Stimulated activated CD4-positive, alpha-beta T cell treated with anti-CD3 and anti-CD28 coated beads, Interleukin-1b, Interleukin-23, amount 100 ng/mL, for 24 hours (primary cell): ENCODE measurements around the gene WASF3.
A peak's percentile ranks its signal among the peaks of the same experiment; 100 is the strongest.

ENCODE experiments used
- DNase-seq, 4 experiments: peaks; one replicate each; pipeline ENCODE4 v3.0.0-alpha.2; 2020; ENCODE audit warnings: low read depth in 4 of 4, low spot score in 1 of 4

Gene WASF3

DNA sequence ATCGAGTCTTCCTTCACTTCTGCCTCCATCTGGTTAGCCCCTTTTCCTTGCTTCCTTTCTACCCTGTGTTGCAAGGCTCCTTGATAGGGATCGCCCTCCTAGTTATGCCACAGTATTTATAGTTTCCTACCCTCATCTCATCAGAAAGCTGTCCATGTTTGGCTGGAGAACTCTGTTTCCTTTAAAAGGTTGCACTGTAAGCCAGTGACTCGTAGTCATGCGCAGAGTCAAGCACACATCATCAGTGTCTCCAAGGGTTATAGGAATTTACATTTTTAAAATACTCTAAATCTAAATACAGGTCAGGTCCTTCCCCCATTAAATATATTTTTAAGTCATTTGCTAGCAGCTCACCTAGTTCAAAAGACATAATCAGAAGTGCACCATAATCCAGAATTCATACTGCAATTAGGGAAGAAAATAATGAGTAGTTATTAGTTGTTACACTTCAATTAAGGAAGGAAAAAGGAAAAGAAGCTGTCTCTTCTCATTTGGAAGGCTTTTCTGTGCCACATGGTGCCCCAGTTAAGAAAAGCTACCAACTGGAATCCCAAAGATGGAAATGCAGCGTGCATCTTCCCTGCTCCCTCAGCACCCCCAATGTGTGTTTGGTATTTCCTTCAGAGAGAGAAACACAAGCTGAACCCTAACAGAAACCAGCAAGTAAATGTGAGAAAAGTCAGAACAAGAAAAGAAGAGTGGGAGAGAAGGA lies 122.1 kb downstream of the WASF3 start:
- no peak for DNase-seq

DNA sequence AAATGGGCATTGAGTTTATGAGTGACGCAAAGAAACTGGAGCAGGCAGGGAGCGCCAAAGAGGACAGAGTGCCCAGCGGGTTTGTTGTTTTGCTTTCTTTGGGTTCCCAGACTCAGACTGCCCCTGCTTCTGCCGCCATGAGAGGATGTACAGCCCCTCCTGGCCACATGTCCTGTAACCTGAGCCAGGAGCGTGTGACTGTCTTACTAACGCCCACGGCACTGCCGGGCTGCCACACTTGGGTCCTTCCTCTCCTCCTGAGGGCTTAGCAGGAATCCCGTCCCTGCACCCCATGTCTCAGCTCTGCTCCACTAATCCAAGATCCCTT lies 122.6 kb downstream of the WASF3 start:
- no peak for DNase-seq

DNA sequence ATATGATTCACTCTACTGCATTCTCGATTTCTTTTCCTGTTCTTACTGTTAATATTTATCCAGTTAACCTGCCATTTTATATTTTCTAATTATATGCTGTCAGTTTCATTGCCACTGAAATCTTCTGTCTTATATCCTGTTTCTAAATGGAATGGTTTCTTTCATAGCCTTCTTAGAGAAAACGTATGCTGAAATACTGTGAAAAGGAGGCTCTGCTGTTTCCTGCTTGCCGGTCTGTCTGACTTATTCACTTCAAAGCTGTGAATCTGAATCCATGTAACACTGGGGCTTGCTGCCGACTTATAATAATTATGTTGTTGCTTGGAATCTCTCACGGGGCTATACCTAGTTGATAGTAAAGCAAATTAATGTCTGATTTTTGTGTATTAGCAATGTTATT lies 123.1 kb downstream of the WASF3 start:
- no peak for DNase-seq

- no peak for DNase-seq
These were observed 123.6 kb downstream of the WASF3 start for GRCh38 chr13:26681036-26681435.

GRCh38 chr13:26682606-26683005 lies 125.1 kb downstream of the WASF3 start:
- DNase-seq: no peak

DNA sequence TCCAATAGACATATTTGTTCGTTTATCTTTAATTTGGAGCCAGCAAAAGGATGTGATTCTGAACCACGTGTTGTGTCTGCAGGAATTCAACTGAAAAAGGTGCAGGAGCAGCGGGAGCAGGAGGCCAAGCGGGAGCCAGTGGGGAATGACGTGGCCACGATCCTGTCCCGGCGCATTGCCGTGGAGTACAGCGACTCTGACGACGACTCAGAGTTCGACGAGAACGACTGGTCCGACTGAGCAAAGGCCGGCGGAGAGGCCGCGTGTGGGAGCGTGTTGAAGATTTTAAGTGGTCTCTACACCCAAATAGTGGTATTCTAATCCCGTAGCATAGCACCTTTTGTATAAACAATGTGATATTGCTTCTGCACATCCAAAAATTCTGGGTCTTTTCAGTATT lies 128.1 kb downstream of the WASF3 start:
- no peak for DNase-seq

- DNase-seq: no peak
These were observed 128.8 kb downstream of the WASF3 start for GRCh38 chr13:26686285-26686684.

DNA sequence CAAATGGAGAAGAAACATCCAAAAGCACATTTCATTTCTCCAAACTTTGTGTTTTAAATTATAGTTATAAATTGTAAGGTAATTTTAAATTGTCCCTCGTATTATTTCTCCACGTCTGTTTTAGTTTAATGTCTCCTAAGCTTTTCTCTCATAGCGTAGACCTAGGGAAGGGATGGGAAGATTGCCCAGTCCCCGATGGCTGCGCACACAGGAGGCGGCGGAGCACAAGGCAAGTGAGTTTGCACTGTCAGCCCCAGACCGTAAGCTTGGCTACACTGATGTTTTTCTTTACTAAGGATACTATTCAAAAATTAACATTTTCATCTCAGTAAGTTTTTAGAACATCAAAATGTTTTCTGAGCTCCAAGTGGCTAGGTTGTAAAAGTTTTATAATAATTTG lies 130.8 kb downstream of the WASF3 start:
- DNase-seq: no peak

DNA sequence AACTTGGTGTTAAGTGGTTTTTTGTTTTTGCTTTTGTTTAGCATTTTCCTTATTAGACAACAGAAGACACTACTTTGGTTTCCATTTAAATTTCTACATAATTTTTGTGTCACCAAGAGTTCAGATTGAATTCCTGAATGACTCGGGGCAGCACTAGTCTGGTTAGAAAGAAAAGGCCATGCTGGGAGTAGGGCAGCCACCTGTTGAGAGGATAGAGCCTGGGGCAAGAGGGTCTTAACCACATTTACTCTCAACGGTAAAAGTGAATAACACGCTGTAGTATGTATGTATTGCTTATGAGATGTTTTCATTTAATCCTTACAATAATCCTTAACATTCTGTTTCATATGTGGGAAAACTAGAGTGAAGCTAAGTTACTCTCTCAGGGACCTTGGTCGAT lies 131.5 kb downstream of the WASF3 start:
- no peak for DNase-seq

DNA sequence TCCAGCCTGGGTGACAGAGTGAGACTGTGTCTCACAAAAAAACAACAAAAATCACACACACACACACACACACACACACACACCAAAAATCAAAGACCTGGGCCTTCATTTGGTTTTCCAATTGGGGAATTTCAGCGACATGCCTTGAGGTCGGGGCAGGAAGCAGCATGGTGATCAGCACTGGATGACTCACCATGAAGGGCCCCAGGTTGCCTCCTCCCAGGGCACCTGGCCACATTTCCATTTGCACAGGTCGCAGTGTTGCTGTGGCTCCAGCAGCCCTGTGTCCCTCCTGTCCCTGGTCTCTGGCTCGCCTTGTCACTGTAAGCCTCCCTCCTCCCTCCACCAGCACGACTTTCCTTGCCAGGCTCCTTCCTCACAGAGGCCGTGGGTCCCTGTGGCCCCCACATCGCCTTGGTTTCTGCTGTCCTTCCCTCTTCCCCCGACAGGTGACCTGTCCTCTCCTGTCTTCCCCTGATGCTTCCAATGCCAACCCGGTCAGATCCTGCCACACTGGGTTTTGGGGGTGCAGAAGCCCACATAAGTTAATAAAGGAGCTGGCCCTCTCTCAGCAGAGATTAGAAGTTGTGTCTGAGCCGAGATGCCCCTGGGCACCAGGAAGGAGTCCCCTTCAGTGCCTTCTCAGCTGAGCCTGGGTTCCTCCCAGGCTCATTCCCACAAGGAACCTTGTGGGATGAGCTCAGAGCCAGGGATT lies 136.4 kb downstream of the WASF3 start:
- no peak for DNase-seq

DNA sequence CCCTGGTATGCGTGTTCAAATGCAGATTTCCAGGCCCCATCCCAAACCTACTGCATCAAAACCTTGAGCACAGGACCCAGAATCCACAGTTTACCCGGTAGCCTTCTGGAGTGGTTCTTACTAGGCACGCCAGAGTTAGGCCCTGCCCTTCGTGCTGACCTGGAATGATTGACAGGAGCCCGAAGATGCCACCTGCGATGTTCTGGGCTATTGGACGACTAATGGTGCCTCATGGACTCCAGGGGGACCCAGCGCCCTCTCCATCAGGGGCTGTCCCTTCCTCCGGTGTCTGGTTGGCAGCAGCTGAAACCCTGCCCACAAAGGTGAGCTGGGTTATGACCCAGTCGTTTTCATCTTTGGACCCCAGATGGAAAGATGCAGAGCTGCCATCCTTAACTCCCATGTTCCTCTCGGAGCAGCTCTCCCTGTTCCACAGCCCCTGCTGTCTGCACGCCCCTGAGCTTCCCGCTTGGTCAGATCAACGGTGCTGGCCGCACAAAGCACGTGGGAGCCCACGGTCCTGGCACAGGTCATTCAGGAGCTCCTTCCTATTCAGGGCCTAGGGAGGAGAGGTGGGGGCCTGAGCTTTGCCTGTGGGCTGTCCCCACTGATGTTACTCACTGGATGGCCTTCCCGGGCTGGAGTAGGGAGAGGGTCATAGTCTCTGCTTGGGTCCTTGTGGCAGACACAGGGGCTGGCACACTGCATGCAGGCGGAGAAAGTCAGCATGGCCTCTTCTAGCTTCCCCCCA lies 137.3 kb downstream of the WASF3 start:
- DNase-seq: no peak

DNA sequence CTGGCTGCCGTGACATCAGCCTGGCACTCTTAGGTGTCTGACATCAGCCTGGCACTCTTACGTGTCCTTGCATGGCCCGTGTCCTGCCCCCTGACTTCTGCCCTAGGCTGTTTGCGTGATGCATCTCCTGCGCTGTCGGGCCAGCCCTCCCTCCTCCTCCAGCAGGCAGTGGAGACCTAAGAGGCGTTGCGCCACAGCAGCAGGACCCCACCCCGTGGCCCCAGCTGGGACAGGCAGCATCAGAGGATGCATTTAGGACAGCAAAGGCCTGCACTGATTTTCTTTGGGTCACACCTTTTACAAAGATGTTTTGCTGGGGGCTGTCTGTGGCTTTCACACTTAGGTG lies 137.8 kb downstream of the WASF3 start:
- DNase-seq: no peak

DNA sequence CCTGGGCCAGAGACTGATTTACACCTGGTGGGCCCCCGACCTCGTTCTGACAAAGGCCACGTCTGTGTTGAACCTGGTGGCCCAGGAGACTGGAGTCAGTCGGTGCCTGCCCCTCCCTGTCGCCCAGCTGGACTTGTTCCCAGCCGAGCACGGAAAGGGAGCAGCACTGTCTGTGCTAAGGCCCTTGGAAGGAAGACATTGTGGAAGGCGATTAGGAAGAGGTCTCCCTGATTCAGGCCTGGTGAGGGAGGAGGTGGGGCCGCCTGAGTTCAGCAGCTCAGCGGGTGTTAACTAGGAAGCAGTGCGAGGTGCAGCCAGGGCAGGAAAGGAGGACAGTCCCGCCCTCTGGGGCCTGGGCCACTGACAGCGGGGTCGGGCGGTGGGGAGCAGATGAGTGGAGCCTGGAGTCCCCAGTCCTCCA lies 138.4 kb downstream of the WASF3 start:
- DNase-seq: no peak

DNA sequence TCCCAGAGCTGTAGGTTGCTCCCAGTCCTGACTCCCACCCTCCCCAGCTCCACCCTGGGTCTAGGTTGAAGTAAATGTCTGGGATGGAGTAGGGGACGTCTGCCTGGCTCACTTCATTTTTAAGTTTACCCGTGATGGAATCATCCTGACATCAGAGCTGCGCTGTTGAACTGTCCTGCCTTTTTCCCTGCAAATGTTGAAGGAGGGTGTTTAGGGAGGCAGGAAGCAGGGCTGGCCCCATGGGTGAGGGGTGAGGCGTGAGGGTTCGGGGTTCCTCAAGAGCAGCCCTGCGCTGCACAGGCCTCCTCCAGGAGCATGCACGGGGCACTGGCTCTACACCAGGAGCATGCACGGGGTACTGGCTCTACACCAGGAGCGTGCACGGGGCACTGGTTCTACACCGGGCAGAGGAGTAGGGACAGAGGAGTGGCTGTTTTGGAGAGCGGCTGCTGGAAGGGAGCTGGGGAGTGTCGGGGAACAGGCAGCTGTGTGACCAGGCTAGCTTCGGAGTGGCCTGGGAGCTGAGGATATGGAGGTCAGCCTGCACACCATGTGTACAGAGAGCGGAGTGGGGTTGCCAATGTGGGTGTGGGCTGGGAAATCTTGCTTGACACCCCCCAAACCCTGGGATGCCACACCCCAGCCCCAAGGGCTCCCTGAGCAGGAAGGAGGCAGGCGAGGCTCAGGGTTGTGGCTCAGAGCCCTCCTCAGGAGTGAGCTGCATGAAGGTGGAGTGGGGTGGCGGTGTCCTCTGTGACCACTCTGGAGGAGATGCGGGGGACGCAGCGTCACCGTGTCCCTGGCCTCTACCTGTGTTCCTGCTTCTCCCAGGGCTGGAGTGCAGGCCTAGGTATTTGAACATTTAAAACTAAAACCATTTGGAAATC lies 139.8 kb downstream of the WASF3 start:
- DNase-seq: no peak

- peak; percentile 62 to 82 (median 69) for DNase-seq
These were observed 141.1 kb downstream of the WASF3 start for GRCh38 chr13:26698392-26699196.

GRCh38 chr13:26699197-26699490 lies 141.7 kb downstream of the WASF3 start:
- DNase-seq: no peak

DNA sequence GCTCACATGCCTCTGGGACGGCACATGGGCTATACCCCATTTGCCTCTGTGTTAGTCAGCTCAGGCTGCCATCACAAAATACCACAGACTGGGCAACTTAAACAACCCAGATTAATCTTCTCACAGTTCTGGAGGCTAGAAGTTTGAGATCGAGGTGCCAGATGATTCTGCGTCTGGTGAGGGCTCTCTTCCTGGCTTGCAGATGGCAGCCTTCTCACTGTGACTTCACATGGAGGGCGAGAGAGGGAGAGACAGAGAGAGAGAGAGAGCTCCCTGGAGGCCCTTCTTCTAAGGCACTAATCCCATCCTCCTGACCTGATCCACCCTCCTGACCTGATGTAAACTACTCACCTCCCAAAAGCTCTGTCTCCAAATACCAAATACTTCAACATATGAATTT lies 148.1 kb downstream of the WASF3 start:
- no peak for DNase-seq

GRCh38 chr13:26706381-26706780 lies 148.9 kb downstream of the WASF3 start:
- no peak for DNase-seq

DNA sequence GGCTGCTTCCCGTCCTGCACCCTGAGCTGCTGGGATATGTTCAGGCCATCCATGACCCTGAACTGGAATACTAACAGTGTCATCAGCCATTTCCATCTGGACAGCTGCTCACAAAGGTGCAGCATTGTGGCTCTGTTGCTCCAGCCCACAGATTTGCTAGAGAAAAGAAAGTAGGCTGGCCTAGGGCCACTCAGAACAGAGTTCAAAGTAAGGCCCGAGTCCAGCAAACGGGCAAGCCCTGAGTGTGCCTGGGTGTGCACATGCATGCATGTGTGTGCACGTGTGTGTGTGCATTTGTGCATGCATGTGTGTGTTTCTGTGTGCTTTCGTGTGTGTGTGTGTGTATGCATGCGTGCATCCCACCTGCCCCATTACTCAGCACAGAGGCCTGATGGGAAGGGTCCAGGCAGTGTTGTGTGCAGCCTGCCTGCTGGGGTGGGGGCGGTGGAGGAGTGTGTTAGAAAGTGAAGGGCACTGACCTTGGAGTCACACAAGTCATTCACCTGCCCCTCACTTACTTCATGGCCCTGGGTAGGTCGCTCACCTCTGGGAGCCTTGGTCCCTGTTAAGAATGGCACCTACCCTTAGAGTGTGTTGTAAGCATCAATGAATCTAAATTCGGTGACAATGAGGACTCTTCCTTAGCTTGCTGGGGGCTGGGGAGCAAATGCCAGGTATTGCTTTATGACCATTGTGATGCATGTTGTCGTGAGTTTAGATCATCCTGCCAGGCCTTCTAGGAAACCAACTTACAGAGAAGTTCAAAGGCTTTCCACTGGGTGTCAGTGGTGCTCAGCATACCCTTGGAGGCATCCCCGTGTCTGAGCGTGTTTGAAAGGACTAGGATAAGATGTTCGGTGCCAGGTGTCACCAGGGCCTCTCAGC lies 149.9 kb downstream of the WASF3 start:
- no peak for DNase-seq

GRCh38 chr13:26708007-26708297 lies 150.5 kb downstream of the WASF3 start:
- DNase-seq: no peak
